22Rv1 (cell line): ENCODE results near the gene ATP10A.

ENCODE experiments used
- H3K27ac ChIP-seq: fragments of 450-650 bp; 2 replicates; pipeline ENCODE4 v1.5.1; 2017
- CTCF ChIP-seq: fragments of 450-650 bp; IDR thresholded peaks from 2 replicates; pipeline ENCODE4 v1.5.1; 2017; ENCODE audit warnings: mild to moderate bottlenecking
- ZFX ChIP-seq: fragments of 450-650 bp; IDR thresholded peaks from 2 replicates; pipeline ENCODE4 v1.6.1; 2017; ENCODE audit warnings: antibody characterized with exemption, borderline replicate concordance

ATP10A gene

DNA sequence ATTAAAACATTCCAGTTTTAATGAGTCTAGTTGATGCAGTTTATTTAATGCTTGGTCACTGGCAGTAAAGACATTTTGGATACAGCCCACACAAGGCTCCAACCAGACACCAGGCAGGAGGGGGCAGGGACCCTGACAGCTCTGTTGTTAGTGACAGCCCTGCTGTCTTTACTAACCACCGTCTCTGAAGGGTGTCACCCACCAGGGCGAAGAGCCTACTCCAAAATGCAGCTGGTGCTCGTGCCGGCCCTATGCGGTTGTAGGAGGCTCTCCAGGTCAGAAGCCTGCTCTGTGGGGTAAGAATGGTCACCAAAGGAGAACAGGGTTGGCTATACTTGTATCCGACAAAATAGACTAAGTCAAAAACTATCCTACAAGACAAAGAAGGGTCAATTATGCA, 132.2 kb downstream of the ATP10A start:
- no peak for TF ChIP-seq ZFX
- no peak for TF ChIP-seq CTCF
- H3K27ac ChIP-seq, result no peak overlapping the region

GRCh38 chr15:25728816-25729215, 134.3 kb downstream of the ATP10A start:
- no peak for TF ChIP-seq CTCF
- TF ChIP-seq ZFX, result no peak
- H3K27ac ChIP-seq, result no peak overlapping the region

DNA sequence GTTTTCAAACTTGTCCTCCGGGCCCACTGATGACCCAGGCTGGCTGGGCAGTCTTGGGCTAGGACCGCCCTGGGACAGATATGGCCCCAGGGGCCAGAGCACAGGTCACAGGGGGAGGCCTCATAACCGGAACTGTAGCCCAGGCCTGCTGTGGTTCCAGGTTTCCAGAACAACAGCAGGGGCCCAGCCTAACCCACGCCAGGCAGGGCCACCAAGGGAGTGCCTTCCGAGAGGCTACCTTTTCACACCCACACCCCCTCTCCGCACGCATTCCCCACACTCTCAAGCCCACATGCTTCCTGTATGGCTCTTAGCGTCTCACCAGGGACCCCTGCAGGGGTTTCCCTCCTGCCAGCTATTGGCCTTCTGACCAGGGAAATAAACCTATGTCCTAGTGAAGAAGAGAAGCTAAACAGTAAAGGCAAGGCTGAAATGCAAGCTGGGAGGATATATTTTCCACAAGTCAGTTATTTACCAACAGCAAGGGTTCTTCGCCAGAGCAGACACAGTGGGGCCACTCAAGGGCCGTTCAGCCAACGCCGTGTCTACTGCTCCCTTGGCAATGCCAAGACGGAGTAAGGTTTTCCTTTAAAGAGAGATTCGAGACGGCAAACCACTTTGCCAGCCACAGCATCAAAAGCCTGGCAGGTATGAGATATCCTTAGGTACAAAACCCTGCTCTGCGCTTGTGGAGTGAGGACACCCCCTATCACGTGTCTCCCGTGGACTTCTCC, 135.1 kb downstream of the ATP10A start:
- no peak overlapping the region for H3K27ac ChIP-seq
- no peak for TF ChIP-seq ZFX
- TF ChIP-seq CTCF, result no peak

- TF ChIP-seq ZFX (no peak), CTCF (no peak)
- no peak overlapping the region for H3K27ac ChIP-seq
These were observed 136.0 kb downstream of the ATP10A start for GRCh38 chr15:25727116-25727515.

DNA sequence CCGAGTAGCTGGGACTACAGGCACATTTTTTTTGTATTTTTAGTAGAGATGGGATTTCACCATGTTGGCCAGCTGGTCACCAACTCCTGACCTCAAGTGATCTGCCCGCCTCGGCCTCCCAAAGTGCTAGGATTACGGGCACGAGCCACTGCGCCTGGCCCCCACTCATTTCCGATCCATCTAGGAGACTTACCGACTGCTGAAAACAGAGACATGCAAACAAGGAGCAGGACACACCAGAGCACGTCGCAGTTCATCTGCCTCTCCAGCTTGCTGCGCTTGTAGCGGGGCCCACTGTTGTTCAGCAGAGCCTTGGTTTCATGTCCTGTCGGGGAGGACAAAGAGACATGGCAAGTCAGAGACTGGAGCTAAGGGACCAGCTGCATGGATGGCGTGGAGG, 137.4 kb downstream of the ATP10A start:
- H3K27ac ChIP-seq, result no peak overlapping the region
- TF ChIP-seq ZFX (no peak), CTCF (no peak)

GRCh38 chr15:25724899-25725298, 138.2 kb downstream of the ATP10A start:
- no peak for TF ChIP-seq CTCF
- TF ChIP-seq ZFX, result no peak
- H3K27ac ChIP-seq, result no peak overlapping the region

DNA sequence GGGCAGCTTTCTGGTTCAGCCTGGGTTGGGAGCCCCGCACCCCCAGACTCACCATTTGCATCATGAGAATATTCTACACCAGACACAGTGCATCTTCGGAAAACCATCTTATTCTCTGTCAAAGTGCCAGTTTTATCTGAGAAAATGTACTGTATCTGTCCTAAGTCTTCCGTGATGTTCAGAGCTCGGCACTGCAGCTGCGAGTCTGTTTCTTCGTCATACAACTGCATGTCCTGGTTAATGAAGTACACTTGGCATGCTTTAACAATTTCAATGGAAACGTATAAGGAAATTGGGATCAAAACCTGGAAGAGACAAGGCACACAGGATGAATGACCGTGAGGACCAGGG, 141.5 kb downstream of the ATP10A start:
- TF ChIP-seq CTCF, result no peak
- no peak for TF ChIP-seq ZFX
- H3K27ac ChIP-seq, result no peak overlapping the region
